ENCODE measurements around the gene FGFR2.

DNA sequence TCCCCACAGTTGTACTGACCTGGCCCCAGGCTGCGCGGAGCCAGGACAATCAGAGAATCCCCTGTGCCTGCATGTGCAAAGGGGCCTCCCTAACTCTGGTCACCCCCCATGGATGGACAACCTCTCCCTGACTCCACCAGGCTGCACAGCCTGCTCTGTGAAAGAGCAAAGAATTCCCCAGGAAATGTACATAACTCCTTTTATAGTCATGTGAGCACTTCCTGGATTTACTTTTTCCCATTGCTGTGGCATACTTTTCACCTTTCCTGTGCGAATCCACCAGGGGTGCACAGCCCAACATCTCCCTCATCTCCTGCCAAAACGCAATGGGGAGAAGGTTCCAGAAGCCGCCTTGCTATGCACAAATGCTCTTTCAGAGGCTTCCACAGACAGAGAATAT, 27.9 kb downstream of the FGFR2 start:
- TF ChIP-seq, protein P1, sequence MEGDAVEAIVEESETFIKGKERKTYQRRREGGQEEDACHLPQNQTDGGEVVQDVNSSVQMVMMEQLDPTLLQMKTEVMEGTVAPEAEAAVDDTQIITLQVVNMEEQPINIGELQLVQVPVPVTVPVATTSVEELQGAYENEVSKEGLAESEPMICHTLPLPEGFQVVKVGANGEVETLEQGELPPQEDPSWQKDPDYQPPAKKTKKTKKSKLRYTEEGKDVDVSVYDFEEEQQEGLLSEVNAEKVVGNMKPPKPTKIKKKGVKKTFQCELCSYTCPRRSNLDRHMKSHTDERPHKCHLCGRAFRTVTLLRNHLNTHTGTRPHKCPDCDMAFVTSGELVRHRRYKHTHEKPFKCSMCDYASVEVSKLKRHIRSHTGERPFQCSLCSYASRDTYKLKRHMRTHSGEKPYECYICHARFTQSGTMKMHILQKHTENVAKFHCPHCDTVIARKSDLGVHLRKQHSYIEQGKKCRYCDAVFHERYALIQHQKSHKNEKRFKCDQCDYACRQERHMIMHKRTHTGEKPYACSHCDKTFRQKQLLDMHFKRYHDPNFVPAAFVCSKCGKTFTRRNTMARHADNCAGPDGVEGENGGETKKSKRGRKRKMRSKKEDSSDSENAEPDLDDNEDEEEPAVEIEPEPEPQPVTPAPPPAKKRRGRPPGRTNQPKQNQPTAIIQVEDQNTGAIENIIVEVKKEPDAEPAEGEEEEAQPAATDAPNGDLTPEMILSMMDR (IDR thresholded peaks at IDR 0.05) = no peak
- no peak for TF ChIP-seq POLR2A (IDR thresholded peaks at IDR 0.05)

Measured in thyroid gland (tissue), 4 donors.